H1 (cell line): Measurements from ENCODE around the gene KRTAP29-1. TPM values are rescaled to one million over a fixed set of nuclear protein-coding genes. Genes with fewer than 3 reads are reported as not detected.

Source experiments
- FOSL1 ChIP-seq: IDR thresholded peaks from 2 replicates; pipeline ENCODE4 v1.6.1; 2011; ENCODE audit warnings: mild to moderate bottlenecking, low read depth, low read length, moderate library complexity; ENCODE audit not compliant: insufficient read depth
- RNF2 ChIP-seq: fragments of 200-900, 300-1000 bp; sonication (generic); IDR thresholded peaks from 2 replicates; pipeline ENCODE4 v1.7.1; 2016; ENCODE audit warnings: borderline replicate concordance, low read depth, mild to moderate bottlenecking, antibody characterized with exemption, low read length; ENCODE audit not compliant: poor library complexity, severe bottlenecking; ENCODE audit errors: missing control alignments
- SIRT6 ChIP-seq: IDR thresholded peaks from one replicate; pipeline ENCODE4 v1.7.1; 2012; ENCODE audit warnings: low read length, inconsistent platforms
- polyA plus RNA-seq, 7 experiments: library from polyadenylated mRNA; depleted of rRNA in 3 of 7; stranded (reverse) in 5 of 7; unstranded in 2 of 7; fragments of >200 nt in 5 of 7; fragments of 200-250 nt in 2 of 7; gene quantifications; 1 replicate in 5 of 7; 2 replicates in 1 of 7; 4 replicates in 1 of 7; pipeline versions ENCODE4 v1.2.1 to v1.2.3, GENCODE V29; 2011 to 2013; ENCODE audit warnings: missing spikeins in 2 of 7, mixed read lengths in 2 of 7
- total RNA-seq: library from RNA; stranded (reverse); fragmentation: NEBNext Ultra II Directional; extraction: Animal tissue kit (Norgen Biotek cat#: 25700); gene quantifications from 2 replicates; pipeline ENCODE4 v1.2.1, GENCODE V29; 2021
- TF ChIP-seq, protein P1 (sequence below): IDR thresholded peaks from 2 replicates; pipeline ENCODE4 v1.6.1; 2012; ENCODE audit warnings: inconsistent platforms
- TF ChIP-seq, protein P2 (sequence below): fragments of 300-600 bp; sonication (generic); IDR thresholded peaks from 2 replicates; pipeline ENCODE4 v1.7.1; 2012; ENCODE audit warnings: low read length, moderate library complexity, mild to moderate bottlenecking, inconsistent platforms; ENCODE audit not compliant: insufficient replicate concordance

KRTAP29-1 gene
- total and polyA plus RNA-seq, 2 of the 8 experiments (the other 6 are each of a cell fraction or from before 2014, with no cell fraction given): not detected

DNA sequence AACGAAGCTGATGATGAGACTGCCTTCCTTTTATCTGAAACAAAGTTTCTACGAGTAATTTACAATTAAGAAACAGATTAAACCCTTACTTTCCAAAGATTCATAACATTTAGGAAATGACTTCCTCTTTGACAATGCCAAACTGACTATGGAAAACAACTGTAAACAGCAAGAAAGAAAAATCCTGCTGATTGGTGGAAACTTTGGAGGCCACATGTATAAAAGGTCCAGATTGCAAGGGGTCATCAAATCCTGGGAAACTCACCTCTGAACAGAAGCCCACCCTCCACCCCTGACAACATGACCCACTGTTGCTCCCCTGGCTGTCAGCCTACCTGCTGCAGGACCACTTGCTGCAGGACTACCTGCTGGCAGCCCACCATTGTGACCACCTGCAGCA is 37.6 kb downstream of the KRTAP29-1 start, which contains the start of gene KRTAP9-6 (continued):
- TF ChIP-seq, protein P1, sequence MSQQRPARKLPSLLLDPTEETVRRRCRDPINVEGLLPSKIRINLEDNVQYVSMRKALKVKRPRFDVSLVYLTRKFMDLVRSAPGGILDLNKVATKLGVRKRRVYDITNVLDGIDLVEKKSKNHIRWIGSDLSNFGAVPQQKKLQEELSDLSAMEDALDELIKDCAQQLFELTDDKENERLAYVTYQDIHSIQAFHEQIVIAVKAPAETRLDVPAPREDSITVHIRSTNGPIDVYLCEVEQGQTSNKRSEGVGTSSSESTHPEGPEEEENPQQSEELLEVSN: no peak
- no peak for TF ChIP-seq FOSL1
- TF ChIP-seq, protein P2, sequence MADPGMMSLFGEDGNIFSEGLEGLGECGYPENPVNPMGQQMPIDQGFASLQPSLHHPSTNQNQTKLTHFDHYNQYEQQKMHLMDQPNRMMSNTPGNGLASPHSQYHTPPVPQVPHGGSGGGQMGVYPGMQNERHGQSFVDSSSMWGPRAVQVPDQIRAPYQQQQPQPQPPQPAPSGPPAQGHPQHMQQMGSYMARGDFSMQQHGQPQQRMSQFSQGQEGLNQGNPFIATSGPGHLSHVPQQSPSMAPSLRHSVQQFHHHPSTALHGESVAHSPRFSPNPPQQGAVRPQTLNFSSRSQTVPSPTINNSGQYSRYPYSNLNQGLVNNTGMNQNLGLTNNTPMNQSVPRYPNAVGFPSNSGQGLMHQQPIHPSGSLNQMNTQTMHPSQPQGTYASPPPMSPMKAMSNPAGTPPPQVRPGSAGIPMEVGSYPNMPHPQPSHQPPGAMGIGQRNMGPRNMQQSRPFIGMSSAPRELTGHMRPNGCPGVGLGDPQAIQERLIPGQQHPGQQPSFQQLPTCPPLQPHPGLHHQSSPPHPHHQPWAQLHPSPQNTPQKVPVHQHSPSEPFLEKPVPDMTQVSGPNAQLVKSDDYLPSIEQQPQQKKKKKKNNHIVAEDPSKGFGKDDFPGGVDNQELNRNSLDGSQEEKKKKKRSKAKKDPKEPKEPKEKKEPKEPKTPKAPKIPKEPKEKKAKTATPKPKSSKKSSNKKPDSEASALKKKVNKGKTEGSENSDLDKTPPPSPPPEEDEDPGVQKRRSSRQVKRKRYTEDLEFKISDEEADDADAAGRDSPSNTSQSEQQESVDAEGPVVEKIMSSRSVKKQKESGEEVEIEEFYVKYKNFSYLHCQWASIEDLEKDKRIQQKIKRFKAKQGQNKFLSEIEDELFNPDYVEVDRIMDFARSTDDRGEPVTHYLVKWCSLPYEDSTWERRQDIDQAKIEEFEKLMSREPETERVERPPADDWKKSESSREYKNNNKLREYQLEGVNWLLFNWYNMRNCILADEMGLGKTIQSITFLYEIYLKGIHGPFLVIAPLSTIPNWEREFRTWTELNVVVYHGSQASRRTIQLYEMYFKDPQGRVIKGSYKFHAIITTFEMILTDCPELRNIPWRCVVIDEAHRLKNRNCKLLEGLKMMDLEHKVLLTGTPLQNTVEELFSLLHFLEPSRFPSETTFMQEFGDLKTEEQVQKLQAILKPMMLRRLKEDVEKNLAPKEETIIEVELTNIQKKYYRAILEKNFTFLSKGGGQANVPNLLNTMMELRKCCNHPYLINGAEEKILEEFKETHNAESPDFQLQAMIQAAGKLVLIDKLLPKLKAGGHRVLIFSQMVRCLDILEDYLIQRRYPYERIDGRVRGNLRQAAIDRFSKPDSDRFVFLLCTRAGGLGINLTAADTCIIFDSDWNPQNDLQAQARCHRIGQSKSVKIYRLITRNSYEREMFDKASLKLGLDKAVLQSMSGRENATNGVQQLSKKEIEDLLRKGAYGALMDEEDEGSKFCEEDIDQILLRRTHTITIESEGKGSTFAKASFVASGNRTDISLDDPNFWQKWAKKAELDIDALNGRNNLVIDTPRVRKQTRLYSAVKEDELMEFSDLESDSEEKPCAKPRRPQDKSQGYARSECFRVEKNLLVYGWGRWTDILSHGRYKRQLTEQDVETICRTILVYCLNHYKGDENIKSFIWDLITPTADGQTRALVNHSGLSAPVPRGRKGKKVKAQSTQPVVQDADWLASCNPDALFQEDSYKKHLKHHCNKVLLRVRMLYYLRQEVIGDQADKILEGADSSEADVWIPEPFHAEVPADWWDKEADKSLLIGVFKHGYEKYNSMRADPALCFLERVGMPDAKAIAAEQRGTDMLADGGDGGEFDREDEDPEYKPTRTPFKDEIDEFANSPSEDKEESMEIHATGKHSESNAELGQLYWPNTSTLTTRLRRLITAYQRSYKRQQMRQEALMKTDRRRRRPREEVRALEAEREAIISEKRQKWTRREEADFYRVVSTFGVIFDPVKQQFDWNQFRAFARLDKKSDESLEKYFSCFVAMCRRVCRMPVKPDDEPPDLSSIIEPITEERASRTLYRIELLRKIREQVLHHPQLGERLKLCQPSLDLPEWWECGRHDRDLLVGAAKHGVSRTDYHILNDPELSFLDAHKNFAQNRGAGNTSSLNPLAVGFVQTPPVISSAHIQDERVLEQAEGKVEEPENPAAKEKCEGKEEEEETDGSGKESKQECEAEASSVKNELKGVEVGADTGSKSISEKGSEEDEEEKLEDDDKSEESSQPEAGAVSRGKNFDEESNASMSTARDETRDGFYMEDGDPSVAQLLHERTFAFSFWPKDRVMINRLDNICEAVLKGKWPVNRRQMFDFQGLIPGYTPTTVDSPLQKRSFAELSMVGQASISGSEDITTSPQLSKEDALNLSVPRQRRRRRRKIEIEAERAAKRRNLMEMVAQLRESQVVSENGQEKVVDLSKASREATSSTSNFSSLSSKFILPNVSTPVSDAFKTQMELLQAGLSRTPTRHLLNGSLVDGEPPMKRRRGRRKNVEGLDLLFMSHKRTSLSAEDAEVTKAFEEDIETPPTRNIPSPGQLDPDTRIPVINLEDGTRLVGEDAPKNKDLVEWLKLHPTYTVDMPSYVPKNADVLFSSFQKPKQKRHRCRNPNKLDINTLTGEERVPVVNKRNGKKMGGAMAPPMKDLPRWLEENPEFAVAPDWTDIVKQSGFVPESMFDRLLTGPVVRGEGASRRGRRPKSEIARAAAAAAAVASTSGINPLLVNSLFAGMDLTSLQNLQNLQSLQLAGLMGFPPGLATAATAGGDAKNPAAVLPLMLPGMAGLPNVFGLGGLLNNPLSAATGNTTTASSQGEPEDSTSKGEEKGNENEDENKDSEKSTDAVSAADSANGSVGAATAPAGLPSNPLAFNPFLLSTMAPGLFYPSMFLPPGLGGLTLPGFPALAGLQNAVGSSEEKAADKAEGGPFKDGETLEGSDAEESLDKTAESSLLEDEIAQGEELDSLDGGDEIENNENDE: no peak
- TF ChIP-seq SIRT6: no peak
- no peak for TF ChIP-seq RNF2
